Cortex of kidney (tissue), 1 donor: ENCODE data around the gene LIN7C.

Experiments used
- DNase-seq: peaks from one replicate; lab custom pipeline; 2025; lab: John Stamatoyannopoulos, UW

The LIN7C gene

GRCh38 chr11:27507557-27508322 lies 1.2 kb upstream of the LIN7C start:
- no peak for DNase-seq

DNA sequence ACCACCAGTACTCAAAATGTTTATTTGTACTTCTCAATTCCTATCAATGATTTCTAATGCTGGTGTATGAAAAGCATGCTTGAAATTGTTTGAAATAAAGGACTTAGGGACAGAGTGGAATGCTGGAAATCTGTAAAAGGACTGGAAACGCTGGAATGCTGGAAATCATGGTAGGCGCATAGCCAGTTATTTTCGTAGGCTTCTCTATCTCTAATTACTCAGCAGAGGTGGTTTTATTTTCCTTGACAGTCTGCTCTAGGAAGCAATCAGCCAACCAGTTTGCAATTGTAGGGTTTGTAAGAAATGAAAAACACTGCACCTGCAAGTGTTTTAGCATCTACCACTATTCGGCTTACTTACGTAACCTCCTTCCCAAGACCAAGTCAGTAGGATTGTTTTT lies 788 bp downstream of the LIN7C start:
- no peak for DNase-seq

DNA sequence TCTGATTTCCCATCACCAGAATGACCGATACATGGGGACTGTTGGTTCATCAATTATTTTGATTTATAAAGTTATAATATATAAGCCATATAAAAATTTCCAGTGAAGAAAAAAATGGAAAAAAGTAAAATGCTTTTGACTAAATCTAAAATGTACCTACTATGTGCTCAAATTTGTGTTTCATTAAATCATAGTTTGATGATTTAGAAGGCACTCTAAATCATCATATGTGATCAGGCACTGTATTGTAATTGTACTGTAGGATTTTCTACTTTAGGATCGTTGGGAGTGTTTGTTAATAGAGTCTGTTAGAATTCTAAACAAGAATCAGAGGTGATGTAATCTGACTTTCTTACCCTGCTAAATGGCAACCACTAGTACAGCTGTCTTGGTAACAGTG lies 2.4 kb downstream of the LIN7C start:
- DNase-seq, result no peak

DNA sequence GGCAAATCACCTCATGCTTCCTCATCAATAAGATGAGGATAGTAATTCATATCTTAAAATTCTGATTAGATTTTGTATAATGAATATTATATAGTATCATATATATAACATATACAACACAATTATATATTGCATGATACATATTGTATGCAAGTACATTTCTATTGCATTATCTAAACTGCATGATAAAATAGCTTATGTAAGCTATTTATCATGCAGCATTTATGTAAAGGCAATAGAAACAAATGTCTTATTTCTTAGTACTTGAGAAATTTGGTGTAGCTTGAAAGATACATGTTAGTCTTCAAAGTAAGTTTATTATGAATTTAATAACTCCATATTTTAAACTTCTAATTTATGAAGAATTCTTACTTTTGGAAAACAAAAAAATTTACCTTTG lies 5.5 kb downstream of the LIN7C start:
- no peak for DNase-seq

GRCh38 chr11:27497911-27498310 lies 8.7 kb downstream of the LIN7C start:
- no peak for DNase-seq

GRCh38 chr11:27497284-27497866 lies 9.2 kb downstream of the LIN7C start:
- DNase-seq, result no peak

DNA sequence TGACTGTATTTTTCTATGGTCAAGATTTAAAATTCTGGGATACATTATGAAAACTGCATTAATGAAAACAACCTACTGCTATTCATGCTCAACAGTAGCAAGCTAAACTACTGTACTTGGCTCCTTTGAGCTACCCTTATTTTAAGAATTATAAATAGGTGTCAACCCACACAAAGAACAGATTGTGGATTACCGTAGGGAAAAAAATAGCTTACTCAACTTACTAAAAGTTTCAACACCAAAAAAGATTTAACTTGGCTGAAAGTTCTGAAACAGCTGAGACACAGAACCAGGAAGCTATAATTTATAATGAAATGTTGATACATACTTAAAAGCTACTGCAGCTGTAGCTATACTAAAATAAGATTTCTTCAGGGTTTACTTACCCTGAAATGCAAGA lies 10.1 kb downstream of the LIN7C start:
- no peak for DNase-seq

DNA sequence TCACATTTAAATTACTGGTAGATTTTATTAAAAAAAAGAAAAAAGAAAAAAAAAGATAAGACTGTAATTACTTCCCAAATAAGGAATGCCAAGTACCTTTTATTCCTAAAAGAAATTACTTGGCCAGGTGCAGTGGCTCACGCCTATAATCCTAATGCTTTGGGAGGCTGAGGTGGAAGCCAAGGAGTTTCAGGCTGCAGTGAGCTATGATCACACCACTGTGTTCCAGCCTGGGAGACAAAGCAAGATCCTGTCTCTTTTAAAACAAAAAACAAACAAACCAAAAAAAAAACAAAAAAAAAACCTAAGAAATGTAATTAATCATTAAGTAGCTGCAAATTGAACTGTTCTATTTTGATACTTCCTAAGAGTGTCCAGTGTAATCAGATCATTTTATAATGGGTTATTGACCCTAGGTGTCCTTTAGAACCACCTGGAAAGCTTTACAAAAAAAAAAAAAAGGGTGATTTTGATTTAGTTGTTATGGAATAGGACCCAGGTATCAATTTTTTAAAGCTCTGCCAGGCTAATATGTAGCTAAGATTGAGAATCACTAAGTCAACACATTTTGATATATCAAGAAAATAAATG lies 10.8 kb downstream of the LIN7C start:
- DNase-seq, result no peak

- DNase-seq, result no peak
These were observed 17.5 kb downstream of the LIN7C start for GRCh38 chr11:27489092-27489491.

DNA sequence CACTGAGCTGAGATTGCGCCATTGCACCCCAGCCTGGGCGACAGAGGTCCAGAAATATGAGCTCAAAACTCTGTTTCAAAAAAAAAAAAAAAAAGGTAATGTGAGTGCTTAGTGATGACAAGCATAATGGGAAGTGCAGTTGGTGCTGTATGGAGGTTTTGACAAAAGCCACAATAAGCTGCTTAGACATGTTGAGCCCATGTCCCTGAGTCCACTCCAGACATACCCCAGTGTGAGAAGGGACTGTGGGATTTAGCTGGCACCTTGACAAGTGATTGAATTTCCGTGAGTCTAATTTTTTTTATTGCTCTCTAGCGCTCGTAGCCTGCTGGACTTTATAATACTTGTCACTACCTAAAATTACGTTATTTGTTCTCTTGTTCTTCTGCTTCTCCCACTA lies 18.9 kb downstream of the LIN7C start:
- DNase-seq, result no peak

- DNase-seq, result no peak
These were observed 20.4 kb downstream of the LIN7C start for GRCh38 chr11:27485930-27486773.

DNA sequence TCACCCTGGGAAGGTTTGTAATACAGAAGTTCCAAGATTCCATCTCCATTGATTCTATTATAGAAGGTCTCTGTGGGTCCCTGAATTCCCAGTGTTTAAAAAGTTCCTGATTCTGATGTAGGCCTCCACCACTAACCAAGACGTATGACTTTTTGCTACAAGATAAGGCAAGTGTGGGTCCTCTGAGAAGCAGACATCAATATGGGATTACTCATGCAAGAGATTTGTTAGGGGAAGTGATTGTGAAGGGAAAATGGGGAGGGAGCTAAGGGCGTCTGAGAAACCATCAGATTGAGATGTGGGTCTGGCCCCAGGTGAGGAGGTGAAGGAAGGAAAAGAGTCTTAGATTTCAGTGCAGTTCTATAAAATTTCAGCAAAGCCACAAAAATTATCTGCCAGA lies 23.8 kb downstream of the LIN7C start:
- no peak for DNase-seq

GRCh38 chr11:27481992-27482391 lies 24.6 kb downstream of the LIN7C start:
- no peak for DNase-seq

DNA sequence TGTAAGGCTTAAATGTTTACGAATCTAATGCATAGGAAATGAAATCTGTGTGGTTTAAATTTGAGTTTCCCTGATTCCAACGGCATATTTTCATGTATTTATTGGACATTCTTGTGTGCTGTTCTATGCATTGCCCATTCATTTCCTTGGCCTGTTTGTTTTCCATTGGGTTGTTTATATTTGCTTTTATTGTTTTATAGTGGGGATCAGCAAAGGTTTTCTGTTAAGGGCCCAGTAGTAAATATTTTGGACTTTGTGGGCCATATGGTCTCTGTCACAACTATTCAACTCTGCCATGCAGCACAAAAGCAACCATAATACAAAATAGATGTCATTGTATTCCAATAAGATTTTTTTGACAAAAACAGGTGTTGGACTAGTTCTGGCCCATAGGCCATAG lies 28.7 kb downstream of the LIN7C start:
- DNase-seq, result no peak

- DNase-seq, result no peak
These were observed 29.3 kb downstream of the LIN7C start for GRCh38 chr11:27477243-27477642.

- no peak for DNase-seq
These were observed 30.9 kb downstream of the LIN7C start for GRCh38 chr11:27475622-27476021.

DNA sequence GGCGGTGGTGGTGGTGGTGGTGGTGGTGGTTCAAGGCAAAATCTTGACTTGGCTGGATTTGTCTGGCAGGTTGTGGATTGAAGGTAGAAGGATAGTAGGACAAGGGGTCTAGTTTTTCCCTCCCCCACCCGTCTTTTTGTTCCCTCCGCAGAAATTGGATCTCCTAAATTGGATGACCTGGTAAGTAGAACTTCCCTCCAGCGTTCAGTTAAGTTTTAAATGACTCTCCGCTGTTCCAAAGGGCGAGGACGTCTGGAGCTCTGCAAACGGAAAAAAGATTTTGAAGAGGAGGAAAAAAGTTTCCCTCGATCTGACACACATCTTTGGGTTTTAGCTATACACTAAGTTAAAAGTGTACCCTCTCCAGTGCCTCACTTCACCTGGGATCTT lies 33.6 kb downstream of the LIN7C start:
- DNase-seq, result no peak

- DNase-seq, result peak; percentile 11
These were observed 34.1 kb downstream of the LIN7C start, which contains the start of gene LGR4 for GRCh38 chr11:27472398-27473016. Gene LGR4, minus strand, starts transcription at chr11:27472790. Its CDS starts 488 bp downstream, at chr11:27472302.

DNA sequence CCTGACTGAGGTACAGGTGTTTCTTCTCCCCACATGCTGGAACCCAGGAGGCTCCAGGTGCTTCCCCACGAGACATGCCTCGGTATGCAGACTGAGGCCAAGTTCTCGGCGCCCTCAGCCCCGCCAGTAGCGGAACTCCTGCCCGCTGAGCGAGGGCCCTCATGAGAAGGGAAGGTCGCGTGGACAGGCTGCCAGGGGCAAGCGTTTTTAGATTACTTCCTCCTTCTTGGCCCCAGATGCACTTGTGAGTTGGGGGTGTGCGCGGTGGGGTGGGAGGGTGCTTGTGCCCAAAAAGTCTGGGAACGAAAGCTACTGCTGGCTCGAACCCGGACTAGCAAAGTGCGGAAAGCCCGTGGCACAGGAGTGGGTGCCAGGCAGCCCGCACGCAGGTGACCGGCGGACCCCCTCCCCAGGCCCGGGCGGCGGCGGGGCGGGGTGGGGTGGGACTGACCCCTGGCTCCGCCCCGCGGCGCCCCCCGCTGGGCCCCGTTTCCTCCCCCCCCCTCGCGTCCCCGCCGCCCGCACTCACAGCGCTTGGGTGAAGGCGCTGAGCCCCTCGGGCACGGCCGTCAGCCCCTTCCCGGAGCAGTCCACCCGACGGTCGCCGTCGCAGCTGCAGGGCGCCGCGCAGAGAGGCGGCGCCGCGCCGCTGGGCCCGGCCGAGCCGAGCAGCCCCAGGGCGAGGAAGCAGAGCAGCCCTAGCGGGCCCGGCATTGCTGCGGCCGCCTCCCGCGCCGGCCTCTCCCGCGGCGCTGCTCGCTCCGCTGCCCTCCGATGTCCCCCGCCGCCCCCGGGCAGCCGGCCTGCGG lies 34.8 kb downstream of the LIN7C start:
- DNase-seq, result no peak

DNA sequence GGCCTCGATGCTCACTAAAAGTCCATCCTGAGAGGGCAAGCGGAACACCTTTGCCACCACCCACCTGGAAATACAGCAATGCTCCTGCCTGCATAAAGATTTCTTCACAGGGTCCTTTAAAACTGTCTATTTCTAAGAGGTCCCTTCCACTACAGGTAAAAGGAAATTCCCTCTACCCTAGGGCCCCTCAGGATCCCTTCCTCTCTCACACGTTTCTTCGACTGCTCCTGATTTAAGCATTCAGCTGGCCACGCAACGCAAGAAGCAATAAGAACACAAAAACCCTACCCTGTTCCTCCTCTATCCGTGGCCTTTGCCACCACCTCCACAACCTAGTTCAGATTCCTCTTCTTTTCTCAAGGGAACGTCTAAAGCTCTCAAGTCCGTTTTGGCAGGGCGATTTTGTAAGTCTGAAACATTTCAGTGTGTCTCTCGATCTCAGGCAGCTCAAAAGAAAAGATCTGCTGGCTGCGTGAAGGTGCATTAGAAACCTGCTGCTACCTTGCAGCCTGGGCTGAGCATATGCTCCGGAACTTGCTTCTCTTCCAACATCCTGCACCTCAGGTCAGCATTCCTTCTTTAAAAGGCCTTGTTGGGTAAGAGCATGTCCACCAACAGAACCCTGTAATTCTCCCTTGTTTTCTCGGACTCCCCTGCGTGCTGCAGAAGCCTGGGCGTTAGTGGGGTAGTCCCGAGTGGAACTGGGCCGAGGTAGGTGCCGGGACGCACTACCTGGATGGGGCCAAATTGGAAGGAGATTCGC lies 35.6 kb downstream of the LIN7C start:
- DNase-seq, result no peak
